Stimulated activated CD8-positive, alpha-beta memory T cell treated with anti-CD3 and anti-CD28 coated beads, Interleukin-15, amount 100 ng/mL, for 24 hours (primary cell): ENCODE results near the gene COL20A1.

Experiments used
- DNase-seq: peaks from one replicate; pipeline ENCODE4 v3.0.0-alpha.2; 2020; ENCODE audit warnings: low read depth

Gene COL20A1

DNA sequence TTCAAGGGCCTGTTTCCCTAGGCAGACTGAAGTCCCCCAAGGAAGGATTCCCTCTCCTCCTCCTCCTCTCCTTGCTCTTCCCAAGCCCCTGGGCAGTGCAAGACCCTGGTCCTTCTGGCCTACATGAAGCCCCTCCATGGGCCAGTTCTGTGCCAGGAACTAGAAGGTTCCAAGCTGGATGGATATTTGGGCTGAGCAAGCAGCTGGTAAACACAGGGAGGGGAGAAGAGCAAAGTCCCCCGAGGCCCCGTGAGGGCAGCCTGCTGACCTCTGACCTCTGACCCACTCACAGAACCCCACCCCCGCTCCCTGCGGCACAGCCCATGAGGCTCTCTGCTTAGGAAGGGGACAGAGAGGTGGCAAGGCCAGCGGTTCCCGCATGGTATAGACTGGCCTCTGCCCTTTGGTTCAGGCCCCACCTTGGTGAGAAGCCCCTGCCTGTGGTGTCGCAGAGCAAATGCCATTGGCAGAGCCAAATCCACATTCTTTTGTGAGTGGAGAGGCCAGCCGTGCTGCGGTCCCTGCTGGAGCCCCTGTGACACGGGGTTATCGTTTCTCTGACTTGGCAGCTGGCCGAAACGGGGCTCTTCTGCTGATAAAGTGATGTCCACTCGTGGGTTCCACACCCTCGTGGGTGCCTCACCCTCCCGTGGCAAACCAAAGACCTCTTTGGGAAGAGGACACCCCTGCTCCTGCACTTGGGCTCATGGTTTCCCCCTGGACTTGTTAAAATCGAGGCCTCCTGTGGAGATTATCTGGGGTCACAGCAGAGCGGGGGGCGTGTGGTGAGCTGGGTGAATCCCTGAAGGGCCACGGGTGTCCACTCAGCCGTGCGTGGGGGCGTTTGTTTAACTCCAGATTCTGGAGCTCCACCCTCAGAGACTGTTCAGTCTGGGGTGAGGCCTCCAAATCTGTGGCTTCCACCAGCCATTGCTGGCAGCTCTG is 70.3 kb downstream of the COL20A1 start:
- DNase-seq = no peak

DNA sequence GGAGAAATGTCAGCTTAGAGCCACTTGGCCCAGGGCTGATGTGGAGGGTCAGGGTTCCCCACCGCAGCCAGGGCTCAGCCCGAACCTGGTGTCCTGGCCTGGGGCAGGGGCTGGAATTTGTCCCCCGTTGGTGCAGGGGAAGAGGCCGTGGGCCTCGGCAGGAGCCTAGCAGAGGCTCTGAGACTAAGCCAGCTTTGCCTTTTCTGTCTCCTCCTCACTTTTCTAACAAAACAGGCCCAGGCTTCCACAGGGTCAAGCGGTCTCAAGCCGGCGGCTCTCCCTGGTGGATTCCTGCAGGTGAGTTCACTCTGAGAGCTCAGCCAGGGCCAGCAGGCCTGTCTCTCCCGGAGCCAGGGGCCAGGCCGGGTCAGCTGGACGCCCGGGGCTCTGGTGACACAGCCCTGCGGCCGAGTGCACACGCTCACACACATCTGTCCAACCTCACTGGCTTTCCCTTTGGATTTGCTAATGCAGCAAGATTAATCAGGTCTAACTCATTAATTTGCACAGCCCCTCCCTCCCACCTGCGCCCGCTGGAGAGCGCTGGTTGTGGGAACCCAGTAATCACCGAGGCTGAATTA is 71.1 kb downstream of the COL20A1 start:
- no peak for DNase-seq

DNA sequence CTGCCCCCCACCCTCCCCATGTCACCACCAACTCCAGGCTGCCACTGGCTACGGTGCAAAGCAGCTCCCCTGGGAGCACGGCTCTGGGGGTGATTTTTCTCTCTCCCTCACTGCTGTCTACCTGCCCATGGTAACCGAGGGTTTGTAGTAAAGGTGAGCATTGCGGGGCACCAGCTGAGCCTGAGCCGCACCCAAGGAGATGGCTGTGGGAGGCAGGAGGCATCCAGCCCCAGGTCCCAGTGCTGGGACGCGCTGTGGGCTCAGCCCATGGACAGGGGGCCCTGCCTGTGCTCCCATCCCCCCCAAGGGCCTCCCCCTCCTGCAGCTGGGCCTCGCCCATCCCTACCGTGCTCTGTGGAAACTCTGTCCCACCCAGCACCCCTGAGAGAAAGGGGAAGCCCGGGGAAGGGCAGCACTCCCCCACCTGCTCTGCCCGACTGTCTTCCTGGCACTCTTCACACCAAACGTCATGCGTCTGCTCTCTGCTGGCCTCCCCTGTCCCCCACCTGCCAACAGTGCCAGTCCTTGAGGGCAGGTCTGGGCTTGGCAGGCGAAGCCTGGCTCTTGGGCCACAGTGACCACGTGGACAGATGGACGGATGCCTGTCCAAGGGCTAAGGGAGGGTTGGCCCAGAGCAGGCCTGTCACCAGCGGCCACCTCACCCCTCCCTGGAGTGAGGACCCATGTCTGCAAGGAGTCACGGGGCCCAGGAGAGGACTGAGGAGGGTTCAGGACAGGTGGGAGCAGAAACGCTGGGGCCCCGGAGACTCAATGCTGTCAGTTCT is 72.0 kb downstream of the COL20A1 start:
- DNase-seq = no peak

DNA sequence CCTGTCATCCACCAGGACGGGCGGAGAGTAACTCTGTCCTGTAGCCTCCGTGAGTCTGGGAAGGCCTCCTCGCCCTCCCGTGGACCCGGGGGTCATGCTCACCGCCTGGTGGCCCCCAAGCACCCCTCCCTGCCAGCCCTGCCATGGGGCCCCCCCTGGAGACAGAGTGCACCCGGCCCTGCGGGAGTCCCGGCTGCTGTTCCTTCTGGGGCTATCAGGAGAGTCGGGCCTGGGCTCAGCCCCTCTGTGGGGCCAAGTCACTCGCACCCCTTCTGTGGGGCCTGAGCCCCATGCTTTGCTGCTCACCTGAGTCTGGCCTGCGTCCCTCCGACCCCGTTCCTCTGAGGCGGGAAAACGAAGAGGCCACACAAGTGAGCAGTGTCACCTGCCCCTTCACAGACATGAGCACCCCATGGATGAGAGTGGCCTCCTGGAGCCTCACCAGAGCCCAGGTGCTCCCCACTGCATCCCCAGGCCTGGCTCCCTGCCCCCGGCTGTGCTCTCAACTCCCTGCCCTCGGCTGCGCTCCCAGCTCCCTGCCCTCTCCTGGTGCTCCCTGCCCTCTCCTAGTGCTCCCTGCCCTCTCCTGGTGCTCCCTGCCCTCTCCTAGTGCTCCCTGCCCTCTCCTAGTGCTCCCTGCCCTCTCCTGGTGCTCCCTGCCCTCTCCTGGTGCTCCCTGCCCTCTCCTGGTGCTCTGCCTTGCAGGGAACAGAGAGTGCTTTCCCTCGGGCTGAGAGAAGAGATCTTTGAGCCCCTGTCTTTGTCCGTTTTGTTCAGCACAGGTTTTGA is 72.8 kb downstream of the COL20A1 start:
- DNase-seq = no peak

DNA sequence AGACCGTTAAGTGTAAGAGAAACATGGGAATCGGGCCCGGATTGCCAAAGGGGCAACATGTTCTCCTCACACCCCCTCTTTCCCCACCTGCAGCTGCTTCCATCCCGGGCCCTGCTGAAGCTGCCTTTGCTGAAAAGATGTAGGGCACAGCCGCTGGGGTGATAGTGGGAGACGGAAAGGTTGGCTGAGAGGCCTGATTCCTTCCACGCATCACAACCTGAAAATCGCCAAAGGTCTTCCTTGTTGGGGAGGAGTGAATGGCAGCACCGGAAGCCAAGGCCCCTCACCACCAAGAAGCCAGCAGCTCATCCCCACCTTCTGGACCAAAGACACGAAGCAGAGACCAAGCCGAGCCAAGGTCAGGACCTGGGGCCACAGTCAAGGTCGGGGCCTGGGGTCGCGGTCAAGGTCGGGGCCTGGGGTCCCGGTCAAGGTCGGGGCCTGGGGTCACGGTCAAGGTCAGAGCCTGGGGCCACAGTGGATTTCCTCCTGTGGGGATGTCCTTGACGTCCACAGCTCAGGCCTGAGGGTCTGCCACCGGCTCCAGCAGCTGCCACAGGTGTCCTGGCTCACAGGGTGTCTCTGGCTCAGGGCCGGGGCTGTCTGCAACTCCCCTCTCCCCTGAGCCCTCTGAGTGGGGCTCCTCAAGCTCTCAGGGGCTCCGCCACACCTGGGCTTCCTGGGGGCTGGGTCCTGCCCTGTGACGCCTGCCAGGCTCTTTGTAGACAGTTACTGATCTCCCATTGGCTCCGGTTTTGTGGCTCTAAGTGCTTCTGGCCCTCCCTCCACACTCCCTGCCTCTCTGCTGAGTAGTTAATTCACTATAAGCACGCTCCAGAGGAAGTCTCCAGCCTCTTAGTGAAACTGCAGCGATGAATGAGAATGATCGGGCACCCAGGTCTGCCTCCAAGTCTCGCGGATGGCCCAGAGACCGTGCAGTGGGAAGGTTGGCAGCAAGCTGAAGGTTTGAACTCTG is 73.7 kb downstream of the COL20A1 start:
- no peak for DNase-seq

DNA sequence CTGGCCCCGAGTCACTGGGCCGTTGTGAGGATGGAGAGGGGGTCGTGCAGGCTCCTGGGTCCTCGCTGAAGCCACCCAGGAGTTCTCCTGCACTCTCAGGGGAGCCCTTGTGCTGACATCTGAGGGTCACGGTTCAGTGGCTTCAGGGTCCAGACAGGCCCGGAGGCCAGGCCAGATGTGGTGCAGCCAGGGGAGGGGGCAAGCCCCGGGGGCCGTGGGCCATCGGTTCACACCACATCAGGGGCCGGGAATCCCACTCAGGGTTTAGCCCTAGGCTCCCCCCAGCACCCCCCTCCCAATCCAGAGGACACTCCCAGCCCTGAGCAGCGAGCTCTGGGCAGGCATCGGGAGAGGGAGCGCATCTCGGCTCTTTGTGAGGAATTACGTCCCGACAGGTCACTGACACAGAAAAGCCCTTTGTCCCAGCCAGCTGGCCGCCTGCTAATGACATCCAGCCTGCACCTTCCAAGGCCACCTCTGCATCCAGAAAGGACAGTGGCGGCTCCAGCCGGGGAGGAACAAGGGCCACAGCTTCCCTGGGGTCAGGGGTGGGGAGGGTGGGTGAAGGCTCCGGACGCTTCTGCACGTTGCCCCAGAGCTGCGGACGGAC is 74.6 kb downstream of the COL20A1 start:
- DNase-seq = no peak

DNA sequence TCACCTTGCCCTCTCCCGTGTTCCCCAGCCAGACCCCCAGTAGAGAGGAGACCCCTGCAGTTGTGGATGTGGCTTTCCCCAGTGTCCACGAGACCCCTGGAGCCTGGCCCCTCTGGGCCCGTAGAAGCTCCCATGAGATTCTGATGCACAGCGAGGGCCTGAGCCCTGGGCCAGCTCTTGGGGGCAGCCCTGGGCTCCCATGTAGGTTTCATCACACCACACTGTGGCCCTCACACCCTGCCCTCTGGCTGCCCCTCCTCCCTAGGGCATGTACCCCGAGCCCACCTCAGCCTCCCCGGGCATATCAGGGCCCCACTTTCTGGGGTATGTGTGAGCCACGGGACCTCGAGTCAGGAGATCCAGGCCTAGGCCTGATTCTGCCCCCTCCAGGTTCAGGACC is 75.2 kb downstream of the COL20A1 start:
- DNase-seq = no peak

DNA sequence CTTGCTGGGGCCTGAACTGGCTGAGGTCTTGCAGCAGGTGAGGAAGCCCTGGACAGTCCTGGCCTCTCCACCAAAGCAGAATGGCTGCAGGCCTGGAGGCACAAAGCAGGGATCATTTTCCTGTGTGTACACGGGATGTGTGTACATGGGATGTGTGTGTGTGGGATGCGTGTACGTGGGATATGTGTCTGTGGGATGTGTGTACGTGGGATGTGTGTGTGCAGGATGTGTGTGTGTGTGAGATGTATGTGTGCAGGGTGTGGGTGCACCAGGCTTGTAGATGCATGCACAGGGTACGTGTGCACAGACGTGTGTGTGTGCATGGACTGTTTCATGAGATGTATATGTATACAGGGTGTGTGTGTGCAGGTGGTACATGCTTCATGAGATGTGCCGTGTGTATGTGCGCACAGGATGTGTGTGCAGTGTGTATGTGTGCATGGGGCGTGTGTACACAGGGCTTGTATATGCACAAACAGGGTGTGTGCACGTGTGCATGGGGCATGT is 76.1 kb downstream of the COL20A1 start:
- DNase-seq = no peak

DNA sequence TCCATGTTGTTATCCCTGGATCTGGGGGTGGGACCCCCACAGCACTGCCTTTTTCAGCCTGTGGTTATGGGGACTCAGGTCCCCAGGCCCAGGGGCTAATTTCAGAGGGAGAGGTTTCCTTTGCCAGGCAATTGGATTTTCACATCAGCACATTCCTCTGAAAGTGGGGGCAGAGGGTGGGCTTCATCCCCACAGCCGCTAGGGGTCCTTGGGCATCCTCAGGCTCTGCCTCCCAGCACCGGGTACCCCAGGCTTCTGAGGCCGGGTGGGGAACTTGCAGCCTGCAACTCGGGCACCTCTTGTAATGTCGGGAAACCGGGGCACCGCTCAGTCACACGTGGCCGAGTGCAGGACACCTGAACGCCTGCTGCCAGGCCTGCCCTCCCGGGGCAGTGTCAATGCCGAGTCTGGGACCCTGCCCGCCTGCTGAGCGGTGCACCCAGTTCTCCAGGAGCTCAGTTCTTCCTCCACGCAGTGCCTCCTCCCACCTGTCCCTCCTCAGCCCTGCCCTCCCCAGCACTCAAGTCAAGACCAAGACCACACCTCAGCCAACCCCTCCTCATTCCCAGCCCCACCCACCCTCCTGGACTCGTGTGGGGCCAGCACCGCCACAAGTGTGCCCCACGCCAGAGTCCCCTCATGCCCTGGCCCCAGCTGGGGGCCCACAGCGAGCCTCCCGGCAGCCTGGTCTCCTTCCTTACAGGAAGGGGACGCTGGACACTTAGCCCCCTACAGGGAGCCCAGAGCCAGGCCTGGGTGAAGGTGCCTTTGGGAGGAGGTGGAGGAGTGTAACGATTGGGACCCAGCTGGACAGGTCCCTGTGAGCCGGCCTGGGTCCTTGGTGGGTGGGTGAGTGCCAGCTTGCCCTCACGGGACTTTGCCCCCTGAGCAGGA is 77.0 kb downstream of the COL20A1 start:
- DNase-seq = no peak

DNA sequence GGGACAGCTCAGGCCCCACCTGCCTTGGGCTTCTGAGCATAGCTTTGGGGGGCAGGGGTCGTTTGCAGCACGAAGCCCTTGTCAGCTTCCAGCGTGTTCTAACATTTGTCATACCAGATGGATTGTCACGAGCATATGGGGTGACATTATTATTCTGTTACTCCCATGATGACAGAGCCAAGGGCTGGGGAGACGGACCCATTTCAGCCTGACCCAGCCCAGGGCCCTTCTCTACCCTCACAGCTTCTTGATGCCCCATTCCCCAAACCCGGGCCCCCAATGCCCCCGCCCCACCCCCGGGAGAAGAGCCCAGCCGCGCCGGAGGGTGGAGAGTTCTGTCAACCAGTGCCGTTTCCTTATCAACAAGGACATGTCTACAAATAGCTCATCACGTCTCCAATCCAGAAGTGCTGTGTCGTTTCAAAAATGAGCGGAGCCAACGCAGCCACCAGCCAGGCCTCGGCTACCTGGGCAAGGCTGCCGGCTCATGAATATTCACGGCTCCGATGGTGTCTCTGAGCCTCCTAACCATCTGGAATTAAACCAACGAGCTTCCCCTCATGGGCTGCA is 77.7 kb downstream of the COL20A1 start:
- DNase-seq = no peak

DNA sequence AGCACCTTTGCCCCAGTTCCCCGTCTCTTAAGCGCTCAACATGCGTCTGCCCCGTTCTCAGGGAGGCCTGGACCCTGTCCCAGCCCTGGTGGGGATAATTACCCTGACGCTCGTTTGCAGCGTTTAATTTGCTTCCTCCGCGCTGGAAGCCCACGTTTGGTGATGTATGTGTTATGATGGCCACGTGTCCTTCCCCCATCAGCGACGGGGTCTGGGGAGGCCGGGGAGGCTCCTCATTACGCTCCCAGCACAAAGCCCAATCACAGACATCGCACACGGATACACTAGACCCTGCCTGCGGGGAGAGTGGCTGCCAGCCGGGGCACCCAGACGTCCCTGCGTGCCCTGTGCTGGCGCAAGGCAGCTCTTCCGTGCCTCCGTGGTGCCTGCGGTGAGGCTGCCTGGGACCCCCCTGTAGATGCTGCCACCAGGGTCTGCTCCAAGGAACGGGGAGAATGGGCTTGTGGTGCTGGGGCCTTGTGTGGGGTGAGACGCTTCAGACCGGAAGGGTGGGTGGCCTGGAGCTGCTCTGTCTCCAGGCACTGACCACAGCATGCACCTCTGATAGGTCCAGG is 78.4 kb downstream of the COL20A1 start:
- DNase-seq = no peak

DNA sequence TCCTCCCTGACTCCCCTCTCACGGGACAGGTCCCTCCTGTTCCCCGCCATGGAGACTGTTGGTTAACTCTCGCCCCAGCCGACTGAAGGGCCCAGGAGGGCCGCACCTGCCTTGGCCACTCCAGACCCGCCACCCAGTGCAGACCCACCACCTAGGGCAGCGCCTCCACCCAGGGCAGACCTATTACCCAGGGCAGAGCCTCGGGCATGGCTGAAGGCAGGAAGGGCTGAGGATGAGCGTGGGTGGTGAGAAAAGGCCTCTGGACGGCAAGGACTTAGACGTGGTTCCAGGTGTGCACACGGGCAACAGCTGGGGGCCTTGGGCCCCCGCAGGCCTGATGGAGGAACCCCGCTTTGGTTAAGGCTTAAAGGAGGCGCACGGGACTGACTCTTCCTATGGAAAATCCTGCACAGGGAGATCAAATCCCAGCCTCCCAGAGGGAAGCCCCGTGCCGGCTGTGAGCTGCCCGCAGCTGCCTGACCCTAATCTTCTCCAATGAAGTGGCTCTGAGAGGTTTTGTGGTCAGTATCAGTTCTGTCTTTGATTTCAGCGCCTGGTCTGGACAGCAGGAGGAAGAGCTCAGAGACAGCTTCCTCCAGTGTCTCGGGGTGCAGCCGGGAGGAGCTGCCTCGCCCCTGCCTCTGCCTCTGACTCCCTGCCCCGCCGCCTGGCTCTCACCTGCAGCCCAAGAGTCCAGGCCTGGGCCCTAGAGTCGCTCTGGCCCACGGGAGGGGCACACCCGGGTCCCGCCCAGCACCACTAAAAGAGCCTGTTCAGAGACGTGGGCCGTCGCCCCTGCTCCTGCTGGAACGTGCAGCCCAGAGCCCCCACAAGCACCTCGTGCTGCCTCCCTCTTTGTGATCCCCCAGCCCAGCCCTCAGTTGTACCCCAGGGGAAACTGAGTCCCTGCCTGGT is 80.2 kb downstream of the COL20A1 start:
- no peak for DNase-seq

DNA sequence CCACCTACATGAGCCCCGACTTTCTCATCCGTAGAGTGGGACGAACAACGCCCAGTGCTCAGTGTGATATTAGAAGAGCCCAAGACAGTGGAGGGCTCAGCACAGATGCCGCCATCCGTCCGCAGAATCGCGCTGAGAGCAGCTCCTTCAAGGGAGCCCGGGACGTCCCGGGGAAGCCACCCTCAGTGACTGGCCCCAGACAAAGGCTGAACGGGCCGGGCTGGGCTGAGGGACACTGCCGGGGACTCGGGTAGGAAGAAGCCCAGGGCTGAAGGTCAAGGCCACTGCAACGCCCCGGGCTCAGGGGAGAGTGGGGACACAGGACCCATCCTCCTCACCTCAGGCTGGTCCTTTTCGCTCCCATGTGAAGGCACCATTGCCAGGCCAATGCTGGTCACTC is 81.0 kb downstream of the COL20A1 start:
- DNase-seq = no peak

DNA sequence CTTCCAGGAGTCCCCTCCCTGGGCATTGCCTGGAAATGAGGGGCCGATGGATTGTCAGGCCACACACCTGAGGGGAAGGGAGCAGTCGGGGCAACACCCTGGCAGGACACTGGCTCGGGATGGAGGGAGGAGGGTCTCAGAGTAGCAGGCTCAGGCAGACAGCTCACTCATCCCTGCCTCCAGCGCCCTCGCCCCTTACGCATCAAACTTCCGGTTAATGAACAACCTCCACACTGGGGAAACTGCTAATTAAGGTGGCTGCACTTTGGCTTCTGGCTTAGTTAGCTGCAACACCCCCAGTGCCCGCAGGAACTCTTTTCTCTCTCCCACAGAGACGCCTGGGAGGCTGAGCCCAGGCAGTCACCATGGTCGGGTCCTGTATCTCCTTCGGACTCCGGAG is 81.5 kb downstream of the COL20A1 start:
- DNase-seq = no peak

DNA sequence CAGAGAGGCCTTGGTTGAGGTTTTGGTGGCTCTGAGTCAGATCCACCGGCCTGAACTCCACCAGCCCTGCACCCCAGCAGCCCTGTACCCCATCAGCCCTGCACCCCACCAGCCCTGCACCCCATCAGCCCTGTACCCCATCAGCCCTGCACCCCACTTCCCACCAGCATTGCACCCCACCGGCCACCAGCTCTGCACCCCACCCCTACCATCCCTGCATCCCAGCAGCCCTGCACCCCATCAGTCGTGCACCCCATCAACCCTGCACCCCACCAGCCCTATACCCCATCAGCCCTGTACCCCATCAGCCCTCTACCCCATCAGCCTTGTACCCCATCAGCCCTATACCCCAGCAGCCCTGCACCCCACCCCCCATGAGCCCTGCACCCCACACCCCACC is 82.5 kb downstream of the COL20A1 start:
- no peak for DNase-seq

DNA sequence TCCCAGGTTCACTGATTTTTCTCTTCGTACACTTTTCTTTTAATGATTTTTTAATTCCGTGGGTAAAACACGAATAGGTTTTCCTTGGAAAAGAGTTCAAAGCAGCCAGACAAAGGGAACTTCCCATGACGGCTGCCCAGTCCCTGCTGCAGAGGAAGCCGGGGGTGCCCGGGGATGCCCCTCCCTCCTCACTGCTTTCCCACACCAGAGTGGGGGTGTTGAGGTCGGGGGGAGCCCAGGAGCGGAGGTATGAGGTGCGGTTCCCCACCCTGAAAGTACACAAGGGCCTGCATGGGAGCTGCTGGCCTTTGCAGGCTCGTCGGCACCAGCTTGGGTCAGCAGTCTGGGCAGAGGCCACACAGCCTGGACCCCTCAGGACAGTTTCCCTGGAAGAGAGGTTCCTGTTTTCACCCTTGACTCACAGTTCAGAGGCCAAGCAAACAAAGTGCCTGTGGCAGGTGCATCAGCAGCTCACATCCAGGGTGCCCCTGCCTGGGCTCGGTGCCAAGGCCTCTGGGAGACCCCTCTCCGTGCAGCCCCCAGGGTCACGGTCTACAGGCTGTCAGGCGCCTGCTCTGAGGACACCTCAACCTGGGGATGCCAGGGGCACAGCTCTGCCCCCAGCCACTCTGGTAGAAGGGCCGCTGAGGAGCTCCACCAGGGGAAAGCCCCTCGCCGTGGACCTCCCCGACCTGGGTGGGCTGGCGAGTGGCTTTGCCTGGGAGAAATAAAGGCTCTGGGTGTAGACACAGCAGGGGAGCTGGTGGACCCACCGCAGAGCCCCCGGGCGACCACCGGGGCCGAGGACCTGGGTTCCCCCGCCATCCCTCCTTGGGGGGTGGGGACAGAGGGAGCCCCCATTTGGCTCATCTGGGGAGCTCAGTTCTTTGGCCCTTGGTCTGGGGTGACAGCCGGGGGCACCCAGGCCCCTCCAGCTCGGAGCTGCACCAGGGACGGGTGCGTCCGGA is 83.6 kb downstream of the COL20A1 start:
- DNase-seq = no peak
